Ovary (tissue), 3 donors: ENCODE measurements around the gene TIMM50.

Source experiments
- CTCF ChIP-seq, 3 donors: fragments of 450-650 bp in 2 of 3; fragments of 200-600 bp in 1 of 3; IDR thresholded peaks; one replicate each; pipeline versions ENCODE4 v1.5.1 to v1.8.0; 2016 to 2022; ENCODE audit warnings: antibody characterized with exemption in 3 of 3, mild to moderate bottlenecking in 1 of 3
- EP300 ChIP-seq: sonication (generic); formaldehyde crosslinking; IDR thresholded peaks from one replicate; pipeline ENCODE4 v1.6.1; 2017; ENCODE audit warnings: antibody characterized with exemption
- POLR2A ChIP-seq: fragments of 450-650 bp; IDR thresholded peaks from one replicate; pipeline ENCODE4 v1.6.1; 2017; ENCODE audit warnings: antibody characterized with exemption, mild to moderate bottlenecking, moderate library complexity
- donor health status: DM: no; HTN: no; CAD: no.

GRCh38 chr19:39525205-39525604, 44.6 kb downstream of the TIMM50 start:
- no peak for TF ChIP-seq CTCF (IDR thresholded peaks at IDR 0.05)
- TF ChIP-seq EP300 = no peak
- no peak for TF ChIP-seq POLR2A
